ENCODE measurements around the gene CAPNS2.

The CAPNS2 gene

DNA sequence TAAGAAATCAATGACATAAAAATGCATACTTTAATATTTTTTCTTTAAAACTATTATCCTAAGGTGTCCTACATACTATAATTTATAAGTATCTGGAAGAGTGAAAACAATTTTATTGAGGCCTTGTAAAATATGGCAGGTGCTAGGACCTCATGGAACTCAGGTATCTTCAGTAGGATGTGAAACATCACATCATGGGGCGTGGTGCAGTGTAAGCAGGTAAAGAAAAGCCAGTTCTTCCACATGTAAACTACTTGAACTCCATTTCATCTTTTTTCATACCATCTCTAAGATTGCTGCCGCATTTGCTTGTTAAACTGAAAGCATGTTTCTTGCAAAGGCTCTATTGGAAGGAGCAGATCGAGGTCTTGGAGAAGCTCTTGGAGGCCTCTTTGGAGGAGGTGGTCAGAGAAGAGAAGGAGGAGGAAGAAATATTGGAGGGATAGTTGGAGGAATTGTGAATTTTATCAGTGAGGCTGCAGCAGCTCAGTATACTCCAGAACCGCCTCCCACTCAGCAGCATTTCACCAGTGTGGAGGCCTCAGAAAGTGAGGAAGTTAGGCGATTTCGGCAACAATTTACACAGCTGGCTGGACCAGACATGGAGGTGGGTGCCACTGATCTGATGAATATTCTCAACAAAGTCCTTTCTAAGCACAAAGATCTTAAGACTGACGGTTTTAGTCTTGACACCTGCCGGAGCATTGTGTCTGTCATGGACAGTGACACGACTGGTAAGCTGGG lies at the start of gene CAPNS2:
Gene CAPNS2 (plus strand): TSS at position 253 of the 744 bp plus-strand sequence. CDS start 73 bp downstream, at position 326.
- no peak within 1 kb of the TSS for H3K4me3 ChIP-seq (replicated peaks; ENCODE audit: low read depth, low read length)
- no peak for DNase-seq (ENCODE audit: low read depth)
- TF ChIP-seq, protein P1, sequence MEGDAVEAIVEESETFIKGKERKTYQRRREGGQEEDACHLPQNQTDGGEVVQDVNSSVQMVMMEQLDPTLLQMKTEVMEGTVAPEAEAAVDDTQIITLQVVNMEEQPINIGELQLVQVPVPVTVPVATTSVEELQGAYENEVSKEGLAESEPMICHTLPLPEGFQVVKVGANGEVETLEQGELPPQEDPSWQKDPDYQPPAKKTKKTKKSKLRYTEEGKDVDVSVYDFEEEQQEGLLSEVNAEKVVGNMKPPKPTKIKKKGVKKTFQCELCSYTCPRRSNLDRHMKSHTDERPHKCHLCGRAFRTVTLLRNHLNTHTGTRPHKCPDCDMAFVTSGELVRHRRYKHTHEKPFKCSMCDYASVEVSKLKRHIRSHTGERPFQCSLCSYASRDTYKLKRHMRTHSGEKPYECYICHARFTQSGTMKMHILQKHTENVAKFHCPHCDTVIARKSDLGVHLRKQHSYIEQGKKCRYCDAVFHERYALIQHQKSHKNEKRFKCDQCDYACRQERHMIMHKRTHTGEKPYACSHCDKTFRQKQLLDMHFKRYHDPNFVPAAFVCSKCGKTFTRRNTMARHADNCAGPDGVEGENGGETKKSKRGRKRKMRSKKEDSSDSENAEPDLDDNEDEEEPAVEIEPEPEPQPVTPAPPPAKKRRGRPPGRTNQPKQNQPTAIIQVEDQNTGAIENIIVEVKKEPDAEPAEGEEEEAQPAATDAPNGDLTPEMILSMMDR (IDR thresholded peaks at IDR 0.05; ENCODE audit: low read length, missing control alignments) = no peak

DNA sequence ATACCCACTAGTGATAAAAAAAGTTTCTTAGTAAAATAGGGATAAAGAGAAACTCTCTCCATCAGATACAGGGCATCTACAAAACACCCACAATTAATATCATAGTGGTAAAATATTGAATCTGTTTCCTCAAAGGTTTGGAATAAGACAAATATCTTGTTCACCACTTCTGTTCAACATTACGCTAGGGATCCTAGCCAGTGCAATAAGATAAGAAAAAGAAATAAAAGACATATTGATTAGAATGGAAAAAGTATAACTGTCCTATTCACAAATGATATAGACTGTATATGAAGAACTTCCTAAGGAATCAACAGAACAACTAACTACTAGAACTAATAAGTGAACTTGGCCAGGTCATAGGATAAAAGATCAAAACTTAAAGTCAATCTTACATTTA lies 44.7 kb upstream of the CAPNS2 start:
- H3K4me3 ChIP-seq (replicated peaks; ENCODE audit: low read depth, low read length) = no peak overlapping the region
- DNase-seq (ENCODE audit: low read depth) = no peak
- TF ChIP-seq, protein P1 (IDR thresholded peaks at IDR 0.05; ENCODE audit: low read length, missing control alignments) = no peak

- TF ChIP-seq, protein P1 (IDR thresholded peaks at IDR 0.05; ENCODE audit: low read length, missing control alignments) = no peak
- peak; percentile 88 for DNase-seq (ENCODE audit: low read depth)
- H3K4me3 ChIP-seq (replicated peaks; ENCODE audit: low read depth, low read length) = no peak overlapping the region
Observed at GRCh38 chr16:55526441-55526840, 40.0 kb upstream of the CAPNS2 start.

- TF ChIP-seq, protein P1 (IDR thresholded peaks at IDR 0.05; ENCODE audit: low read length, missing control alignments) = no peak
Observed at GRCh38 chr16:55527885-55528284, 38.6 kb upstream of the CAPNS2 start.

GRCh38 chr16:55529018-55529417 lies 37.5 kb upstream of the CAPNS2 start:
- TF ChIP-seq, protein P1 (IDR thresholded peaks at IDR 0.05; ENCODE audit: low read length, missing control alignments) = no peak
- H3K4me3 ChIP-seq (replicated peaks; ENCODE audit: low read depth, low read length) = no peak overlapping the region
- peak; percentile 81 for DNase-seq (ENCODE audit: low read depth)

More at GRCh38 chr16:55527885-55528284, 38.6 kb upstream of the CAPNS2 start:
- H3K4me3 ChIP-seq (replicated peaks; ENCODE audit: low read depth, low read length) = no peak overlapping the region
- no peak for DNase-seq (ENCODE audit: low read depth)

DNA sequence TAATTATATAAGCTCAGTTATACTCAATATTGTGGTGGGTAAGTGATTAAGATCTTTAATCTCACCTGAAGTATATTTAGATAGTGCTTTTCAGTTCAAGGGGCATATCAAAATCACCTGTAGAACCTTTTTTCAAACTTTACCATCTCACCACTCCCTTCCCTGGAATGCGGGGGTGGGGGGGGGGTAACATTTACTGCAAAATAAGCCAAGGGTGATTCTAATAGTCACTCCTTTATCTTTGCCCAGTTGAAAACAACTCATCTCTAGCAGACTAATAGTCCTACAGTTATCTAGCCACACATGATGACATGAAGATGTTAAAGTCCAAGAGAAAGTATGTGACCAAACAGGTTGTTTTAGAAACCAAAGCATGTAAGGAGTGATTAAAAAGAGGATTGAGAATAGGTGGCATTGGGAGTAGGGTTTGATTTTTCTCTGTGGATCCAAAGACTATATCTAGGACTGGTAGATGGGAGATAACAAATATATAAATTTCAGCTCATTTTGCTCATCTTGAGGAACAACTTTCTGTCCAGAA lies 36.1 kb upstream of the CAPNS2 start:
- no peak overlapping the region for H3K4me3 ChIP-seq (replicated peaks; ENCODE audit: low read depth, low read length)
- TF ChIP-seq, protein P1 (IDR thresholded peaks at IDR 0.05; ENCODE audit: low read length, missing control alignments) = no peak
- no peak for DNase-seq (ENCODE audit: low read depth)
